ENCODE data around the gene EXT2.

The EXT2 gene

DNA sequence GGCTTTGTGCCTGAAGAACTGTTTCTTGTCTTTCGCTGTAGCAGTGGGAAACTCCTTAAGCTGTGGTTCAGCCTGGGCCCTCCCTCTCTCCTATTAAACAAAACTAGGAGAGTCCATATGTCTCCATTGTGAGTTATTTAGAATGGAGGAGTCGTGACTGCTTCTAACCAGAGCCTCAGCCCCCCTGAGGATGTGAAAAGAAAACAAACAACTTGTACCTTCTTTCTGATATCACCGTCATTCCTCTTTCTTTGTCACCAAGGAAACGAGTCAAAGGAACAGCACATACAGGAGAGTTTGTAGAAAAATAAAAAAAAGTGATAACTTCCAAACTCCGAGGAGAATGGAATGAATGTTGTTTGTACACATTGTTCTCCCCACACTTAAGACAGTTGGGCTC, 11.6 kb upstream of the EXT2 start:
- DNase-seq (ENCODE audit: insufficient read length, low spot score): no peak
- no peak for FAIRE-seq

DNA sequence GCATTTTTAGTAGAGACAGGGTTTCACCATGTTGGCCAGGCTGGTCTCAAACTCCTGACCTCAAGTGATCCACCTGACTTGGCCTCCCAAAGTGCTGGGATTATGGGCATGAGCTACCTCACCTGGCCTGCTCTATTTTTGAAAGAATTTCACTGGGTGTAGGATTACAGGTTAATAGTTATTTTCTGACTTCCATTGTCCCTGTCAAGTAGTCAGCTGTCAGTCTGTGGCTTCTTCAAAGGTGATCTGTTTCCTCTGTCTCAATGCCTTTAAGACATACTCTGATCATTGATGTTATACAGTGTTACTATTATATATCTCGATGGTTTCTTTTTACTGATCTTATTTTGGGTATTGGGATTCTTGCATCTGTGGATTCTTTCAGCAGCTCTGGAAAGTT, 10.1 kb upstream of the EXT2 start:
- FAIRE-seq: no peak

DNA sequence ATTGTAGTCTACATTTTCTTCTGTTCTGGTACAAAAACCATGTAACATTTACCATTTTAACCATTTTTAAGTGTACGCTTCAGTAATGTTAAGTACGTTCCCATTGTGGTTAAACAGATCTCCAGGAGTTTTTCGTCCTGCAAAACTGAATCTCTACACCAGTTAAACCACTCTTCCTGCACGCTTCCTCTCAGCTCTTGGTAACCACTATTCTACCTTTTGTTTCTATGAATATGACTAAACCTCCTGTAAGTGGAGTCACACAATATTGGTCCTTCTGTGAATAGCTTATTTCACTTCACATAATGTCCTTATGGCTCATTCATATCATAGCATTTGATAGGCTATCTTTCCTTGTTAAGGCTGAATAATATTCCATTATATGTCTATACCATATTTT, 7.1 kb upstream of the EXT2 start:
- no peak for DNase-seq (ENCODE audit: insufficient read length, low spot score)
- FAIRE-seq: no peak

More for the DNA sequence above, 10.1 kb upstream of the EXT2 start:
- no peak for DNase-seq (ENCODE audit: insufficient read length, low spot score)

DNA sequence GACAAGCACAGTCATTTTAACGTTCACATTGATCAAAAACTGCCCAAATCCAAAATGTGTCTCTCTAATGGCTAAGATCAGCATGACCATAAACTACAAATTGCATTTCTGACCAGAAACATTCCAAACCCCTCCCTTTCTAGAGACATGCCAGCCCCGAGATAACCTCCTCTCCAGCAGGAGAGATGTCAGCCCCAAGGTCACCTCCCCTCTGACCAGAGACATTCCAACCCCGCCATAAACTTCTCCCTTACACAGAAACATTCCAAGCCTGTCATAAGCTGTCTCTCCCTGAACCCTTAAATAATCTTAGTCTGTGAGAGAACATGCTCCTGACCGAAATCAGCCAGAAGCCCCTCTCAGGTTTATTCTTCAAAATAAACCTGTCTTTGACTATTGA, 6.6 kb upstream of the EXT2 start:
- FAIRE-seq: no peak
- no peak for DNase-seq (ENCODE audit: insufficient read length, low spot score)

DNA sequence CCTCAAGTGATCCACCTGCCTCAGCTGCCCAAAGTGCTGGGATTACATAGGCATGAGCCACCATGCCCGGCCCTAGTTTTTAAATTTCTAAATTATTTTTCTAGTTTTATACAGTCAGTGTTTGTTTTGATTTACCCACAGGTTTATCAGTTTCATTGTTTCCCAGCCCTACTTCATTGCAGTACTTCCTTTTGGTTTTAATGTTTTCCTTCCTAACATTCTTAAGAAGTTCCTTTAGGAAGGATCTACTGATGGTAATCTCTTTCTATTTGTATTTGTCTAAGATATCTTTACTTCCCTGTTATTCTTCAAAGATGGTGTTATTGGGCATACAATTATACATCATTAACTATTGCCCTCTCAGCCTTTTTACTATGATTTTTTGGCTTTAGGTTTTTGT, 4.9 kb upstream of the EXT2 start:
- DNase-seq (ENCODE audit: insufficient read length, low spot score) (no peak), FAIRE-seq (no peak)

DNA sequence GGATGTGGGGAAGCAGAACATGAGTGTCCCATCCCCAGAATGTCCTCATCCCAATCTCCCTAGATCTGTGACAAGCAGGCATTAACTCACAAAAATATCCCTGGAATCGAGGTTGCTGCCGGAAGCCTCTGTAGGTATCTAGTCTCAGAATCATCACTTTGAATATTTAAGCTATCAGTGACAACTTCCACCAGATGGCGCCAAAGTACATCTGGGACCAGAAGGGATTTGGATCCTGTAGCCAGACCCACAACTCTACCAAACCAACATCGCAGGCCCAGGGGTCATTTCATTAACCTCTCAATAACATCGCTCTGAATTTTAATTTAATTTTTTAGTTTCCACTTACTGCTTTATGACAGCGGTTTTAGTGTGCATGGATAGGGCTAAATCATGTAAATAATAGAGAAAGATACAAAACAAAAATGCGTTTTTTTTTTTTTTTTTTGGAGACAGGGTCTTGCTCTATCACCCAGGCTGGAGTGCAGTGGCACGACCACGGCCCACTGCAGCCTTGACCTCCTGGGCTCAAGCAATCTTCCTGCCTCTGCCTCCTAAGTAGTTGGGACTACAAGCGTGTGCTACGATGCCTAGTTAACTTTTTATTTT, 1.1 kb upstream of the EXT2 start:
- DNase-seq (ENCODE audit: insufficient read length, low spot score): peak; percentile 82
- peak; percentile 69 for FAIRE-seq

DNA sequence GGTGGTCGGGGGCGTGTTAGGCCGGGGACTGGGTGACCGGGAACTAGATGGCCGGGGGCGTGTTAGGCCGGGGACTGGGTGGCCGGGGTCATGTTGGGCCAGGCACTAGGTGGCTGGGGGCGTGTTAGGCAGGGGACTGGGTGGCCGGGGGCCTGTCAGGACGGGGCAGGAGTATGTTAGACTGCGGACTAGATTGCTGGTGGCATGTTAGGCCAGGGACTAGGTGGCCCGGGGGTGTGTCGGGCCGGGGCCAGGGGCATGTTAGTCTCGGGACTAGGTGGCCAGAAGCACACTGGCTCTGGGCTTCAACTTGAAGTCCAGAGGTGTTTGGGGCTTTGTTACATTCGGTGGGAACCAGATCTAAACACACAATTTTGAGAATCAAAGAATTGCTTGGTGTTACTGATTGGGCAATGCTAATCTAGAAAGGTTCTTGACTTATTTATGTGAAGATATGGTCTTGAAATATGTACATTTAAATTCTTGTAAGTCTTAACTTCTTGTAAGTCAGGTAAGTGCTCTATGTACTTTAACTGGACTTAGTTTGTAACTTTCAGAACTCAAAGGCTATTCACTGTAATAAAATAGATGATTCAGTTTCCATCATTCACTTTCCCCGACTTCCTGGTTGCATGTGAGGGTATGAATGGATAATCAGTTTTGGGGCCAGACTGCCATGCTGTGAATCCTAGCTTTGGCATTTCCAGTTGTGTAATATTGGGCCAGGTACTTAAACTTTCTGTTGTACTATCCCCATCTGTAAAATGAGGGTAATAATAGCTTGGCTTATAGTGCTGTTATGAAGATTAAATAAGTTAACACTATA, 1.1 kb downstream of the EXT2 start:
- no peak for FAIRE-seq
- no peak for DNase-seq (ENCODE audit: insufficient read length, low spot score)

DNA sequence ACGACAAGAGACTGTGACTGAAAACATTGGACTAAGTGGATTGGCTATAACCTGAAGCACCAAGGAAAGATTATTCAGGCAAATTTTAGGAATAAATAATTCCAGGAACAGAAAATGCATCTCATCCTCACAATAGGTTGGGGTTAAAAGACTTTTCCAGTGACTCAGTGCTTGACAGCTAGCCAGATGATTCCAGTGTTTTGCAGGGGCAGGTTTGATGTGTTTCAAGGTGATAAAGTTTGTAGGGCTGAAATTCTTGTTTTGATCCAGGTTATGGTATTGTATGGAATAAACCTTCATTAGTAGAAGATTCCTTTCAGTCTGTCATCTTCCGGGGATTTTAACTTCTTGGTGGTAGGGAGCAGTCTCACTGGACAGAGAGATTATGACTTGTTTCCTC, 2.3 kb downstream of the EXT2 start:
- FAIRE-seq: no peak

DNA sequence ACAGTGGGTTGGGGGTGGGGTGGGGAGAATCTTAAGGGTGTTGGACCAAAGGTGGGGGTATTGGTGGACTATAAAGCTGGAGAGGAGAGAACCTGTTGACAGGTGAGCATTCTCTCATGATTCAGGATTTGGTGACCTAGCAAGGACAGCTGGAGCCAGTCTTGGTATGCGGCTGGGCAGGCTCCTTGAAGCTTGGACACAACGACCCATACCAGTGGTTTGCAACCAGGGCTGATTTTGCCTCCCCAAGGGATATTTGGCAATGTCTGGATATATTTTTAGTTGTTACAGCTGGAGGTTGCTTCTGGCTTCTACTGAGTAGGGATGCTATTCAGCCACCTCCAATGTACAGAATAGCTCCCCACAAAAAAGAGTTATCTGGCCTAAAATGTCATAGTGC, 5.6 kb downstream of the EXT2 start:
- DNase-seq (ENCODE audit: insufficient read length, low spot score) (no peak), FAIRE-seq (no peak)

More for the DNA sequence above, 2.3 kb downstream of the EXT2 start:
- no peak for DNase-seq (ENCODE audit: insufficient read length, low spot score)

DNA sequence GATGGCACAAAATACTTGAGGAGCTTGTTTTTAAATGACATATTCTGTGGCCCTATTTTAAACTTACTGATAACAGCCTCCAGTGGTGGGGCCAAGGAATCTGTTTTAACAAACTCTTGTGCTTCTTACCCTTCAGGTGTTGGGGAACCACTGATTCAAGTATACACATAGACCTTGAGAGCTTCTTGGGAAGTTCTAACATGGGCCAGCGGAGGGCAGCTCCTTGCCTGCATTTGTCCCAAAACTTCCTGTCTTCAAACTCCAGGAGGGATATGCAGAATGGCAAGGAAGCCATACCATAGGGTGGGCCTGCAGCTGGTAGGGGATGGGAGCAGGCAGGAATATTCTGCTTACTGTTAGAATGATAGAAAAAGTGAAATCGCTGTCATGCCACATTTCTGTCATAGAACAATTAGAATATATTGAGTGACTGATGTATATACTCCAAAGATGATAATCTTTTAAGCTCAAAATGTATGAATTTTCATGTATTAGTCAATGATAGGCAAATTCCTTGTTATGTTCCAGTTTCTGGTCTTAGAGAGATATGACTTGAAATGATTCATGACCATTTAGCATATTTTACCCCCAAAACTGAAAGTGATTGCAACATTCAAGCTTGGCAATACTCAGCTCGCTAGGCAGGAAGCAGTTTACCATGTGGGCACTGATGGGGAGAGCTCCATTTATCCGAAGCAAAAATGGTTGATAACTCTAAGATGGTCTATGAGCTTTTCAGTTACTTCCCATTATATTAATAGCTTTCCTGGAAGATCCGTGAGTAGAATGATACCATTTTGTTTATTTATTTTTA, 9.2 kb downstream of the EXT2 start:
- DNase-seq (ENCODE audit: insufficient read length, low spot score) (no peak), FAIRE-seq (no peak)

DNA sequence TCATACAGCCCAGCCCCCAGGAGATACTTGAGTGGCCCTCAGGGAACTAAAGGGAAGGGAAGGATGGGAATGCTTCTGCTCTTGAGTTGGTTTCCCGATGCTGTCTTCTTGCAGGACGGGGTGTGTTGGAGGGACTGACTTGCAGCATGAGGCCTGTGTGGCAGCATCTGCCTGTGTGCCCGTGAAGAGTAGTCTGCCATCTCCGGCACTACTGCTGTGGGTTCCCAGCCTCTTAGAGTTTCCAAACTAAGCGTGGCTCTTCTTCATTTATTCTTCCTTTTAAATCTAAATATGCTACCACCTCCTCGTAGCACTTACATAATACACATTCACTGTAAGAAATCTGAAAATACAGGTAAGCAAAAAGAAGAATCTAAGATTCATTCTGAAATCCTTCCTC, 12.8 kb downstream of the EXT2 start:
- no peak for DNase-seq (ENCODE audit: insufficient read length, low spot score)
- no peak for FAIRE-seq

DNA sequence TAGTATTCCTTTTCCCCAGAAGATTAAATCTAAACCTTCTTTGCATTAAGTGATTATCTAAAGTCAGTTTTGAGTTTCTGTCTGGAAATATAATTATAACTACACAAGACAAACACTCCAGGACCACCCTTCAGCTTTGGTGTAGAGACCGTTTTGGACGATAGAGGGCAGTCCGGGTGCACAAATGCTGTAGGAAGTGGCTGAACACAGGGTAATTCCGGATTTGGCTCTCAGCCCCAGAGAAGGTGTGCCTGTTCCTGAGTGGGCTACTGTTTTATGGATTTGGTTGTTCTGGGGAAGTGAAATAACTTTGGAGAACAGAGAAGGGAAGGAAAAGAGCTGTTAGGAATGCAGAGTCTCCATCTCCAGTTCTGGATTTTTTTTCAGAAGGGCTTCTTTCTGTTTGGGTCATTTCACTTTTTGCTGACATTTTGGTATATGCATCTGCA, 14.8 kb downstream of the EXT2 start:
- no peak for FAIRE-seq
- peak; percentile 59 for DNase-seq (ENCODE audit: insufficient read length, low spot score)

DNA sequence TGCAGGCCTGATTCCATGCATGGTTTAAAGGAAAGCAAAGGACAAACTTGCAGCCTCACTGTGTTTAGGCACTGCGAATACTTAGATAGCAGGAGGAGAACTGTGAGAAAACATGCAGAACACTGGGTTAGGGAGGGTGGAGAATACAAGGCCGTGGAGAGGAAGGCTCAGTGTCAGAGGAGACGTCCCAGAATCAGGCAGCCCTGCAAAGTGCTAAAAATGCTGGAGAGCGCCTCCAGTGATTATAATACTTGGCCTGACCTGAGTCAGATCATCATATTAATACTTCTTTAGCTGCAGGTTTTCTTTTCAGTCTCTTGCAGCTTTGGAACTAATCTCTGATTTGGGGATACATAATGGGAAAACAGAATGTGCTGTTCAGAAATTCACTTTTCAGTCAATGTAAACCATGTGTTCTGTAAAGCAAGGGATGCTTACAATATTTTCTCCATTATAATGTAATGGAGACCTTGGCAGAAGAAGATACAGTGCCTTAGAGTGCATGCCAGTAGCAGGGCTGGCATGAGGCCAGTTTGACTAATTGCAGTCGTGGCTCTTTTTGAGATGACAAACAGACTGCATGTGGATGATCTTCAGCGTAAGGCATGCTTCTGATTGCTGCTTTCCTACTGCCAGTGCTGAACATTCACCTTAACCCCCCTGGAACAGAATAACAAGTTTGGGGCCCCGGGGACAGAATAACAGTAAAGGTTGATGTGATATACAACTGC, 16.8 kb downstream of the EXT2 start:
- FAIRE-seq: no peak
- DNase-seq (ENCODE audit: insufficient read length, low spot score): no peak

DNA sequence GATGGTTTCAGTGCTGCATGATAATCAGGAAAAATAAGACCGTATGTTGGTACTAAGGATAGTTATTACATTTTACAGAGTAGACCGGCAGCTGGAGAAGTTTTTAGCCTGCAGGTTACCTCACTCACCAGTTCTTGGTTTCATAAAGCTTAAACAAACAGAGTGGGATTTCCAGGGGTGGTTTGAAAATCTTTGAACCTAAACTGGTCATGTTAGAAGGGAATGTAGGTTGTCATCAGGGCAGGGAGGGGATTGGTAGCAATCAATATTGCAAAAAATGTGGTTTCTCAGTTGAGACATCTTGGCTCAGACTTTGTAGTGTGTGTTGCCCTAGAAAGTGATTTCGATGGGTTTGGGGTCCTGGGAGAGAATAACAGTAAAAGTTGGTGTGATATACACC, 17.5 kb downstream of the EXT2 start:
- FAIRE-seq (no peak), DNase-seq (ENCODE audit: insufficient read length, low spot score) (no peak)

DNA sequence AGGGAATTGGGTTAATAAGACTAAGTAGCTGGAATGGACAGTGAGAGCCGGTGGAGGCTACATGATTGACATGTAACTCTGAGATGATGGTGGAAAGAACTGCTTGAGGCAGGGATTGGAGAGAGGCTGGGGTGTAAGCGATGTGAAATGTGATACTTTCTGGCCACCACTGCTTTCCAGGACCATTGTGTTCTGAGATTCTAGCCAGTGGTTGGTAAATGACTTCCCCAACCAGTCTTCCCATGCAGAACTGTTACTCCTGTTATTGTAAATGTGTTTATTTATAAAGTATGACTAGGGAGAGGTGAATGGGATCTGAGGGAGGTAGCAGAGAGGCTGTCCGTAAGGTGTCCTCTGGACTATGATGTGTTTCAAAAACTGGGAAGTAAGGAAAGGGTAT, 18.1 kb downstream of the EXT2 start:
- no peak for FAIRE-seq
- DNase-seq (ENCODE audit: insufficient read length, low spot score): no peak

DNA sequence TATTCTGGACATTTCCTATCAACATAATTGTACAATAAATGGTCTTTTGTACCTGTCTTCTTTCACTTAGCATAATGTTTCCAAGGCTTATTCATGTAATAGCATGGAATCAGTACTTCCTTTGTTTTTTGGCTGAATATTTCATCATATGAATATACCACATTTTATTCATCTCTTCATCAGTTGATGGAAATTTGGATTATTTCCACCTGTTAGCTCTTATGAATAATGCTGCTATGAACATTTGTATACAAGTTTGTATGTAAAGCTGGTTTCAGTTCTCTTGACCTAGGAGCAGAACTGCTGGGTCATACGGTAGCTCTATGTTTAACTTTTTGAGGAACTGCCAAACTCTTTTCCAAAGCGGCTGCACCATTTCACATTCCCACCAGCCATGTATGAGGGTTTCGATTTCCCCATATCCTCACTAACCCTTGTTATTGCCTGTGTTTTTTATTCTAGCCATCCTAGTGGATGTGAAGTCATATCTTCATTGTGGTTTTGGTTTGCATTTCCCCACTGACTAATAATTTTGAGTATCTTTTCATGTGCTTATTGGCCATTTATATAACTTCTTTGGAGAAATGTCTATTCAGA, 20.9 kb downstream of the EXT2 start:
- no peak for FAIRE-seq
- DNase-seq (ENCODE audit: insufficient read length, low spot score): no peak

DNA sequence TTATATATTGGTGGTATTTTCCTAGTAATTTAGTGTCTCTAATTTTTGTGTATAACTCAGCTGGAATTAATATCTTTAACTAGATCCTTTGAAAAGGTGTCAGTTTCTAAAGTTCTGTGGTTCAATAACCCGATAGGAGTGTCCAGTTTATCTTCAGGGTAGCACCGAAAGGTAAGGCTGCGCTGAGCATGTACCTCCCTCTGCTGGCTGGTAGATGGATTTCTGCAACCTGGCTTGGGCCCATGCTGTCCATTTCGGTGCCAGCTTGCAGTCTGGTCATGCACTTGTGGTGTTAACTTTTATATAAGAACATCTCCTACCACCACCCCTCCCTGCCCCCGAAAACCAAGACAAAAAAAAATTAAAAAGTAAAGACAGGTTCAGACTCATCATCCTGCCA, 24.7 kb downstream of the EXT2 start:
- FAIRE-seq (no peak), DNase-seq (ENCODE audit: insufficient read length, low spot score) (no peak)

DNA sequence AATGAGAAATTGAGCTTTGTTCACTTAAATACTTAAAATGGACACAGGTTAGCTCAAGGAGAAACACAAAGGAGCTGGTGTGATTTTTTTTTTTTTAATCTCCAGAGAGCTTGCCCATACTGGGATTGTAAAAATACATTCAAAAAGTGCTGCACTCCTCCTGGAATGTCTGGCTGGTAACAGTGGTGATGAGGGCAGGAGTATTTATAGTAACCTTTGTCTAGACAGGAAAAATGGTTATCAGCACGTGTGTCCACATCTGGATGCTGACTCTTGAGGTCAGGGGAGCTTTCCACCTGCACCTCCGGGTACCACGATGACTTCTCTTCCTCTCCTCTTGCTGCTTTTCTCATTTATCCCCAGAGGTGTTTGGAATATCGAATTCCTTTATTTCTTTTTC, 30.1 kb downstream of the EXT2 start:
- FAIRE-seq (no peak), DNase-seq (ENCODE audit: insufficient read length, low spot score) (no peak)

DNA sequence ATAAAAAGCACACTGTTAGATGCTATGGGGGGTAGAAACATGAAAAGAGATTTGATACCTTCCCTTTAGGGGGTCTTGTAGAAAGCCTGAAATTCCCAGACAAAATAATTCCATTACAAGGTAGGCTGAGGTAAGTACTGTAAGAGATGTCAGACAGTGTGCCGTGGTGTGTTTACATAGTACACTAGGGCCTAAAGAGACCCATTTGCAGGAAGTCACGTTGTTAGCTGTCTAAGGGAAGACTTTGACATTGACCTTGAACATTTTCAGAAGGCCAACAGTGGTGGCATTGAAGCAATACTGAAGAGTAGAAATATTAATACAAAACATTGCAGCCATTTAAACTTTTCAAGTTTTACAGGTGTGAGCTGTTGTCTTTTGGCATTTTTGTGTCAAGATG, 30.8 kb downstream of the EXT2 start:
- DNase-seq (ENCODE audit: insufficient read length, low spot score): no peak
- FAIRE-seq: no peak

DNA sequence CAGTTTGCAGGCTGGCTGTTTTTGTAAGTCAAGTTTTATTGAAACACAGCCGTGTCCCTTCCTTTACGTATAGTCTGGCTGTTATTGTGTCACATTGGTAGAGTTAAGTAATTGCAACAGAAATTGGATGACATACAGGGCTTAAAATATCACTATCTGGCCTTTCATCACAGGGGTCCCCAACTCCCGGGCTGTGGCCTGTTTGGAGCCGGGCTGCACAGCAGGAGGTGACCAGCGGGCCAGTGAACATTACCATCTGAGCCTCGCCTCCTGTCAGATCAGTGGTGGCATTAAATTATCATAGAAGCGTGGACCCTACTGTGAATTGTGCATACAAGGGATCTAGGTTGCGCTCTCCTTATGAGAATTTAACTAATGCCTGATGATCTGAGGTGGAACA, 31.7 kb downstream of the EXT2 start:
- FAIRE-seq: no peak
- no peak for DNase-seq (ENCODE audit: insufficient read length, low spot score)

DNA sequence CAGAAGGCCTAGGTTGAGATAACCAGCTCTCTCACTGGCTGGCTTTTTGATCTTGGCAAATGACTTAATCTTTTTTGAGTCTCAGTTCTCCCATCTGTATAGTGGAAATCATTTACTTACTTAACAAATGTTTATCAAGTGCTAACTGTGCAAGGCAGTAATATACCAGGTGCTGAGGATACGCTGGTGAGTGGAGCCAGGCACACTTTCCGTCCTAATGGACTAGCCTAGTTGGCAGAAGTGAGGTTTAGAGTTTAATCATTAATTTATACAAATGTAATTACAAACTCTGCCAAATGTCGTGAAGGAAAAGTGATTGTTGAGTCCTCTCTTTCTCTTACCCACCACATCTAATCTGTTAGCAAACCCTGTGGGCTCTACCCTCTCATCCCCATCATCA, 33.3 kb downstream of the EXT2 start:
- DNase-seq (ENCODE audit: insufficient read length, low spot score) (no peak), FAIRE-seq (no peak)
